Activated naive CD8-positive, alpha-beta T cell treated with anti-CD3 and anti-CD28 coated beads, Interleukin-2, amount 10 ng/mL, durations not matched to agents 7 days and 5 days (primary cell): ENCODE results near the gene B3GNT2. TPM values are rescaled to one million over a fixed set of nuclear protein-coding genes. Genes with fewer than 3 reads are reported as not detected.

Experiments used
- microRNA-seq: library from miRNA; unstranded; fragments of <30 nt; microRNA quantifications from one replicate; pipeline ENCODE4 v1.2.0, GENCODE V29; 2022
- total RNA-seq, 2 experiments: library from RNA; stranded (reverse); gene quantifications; one replicate each; pipeline ENCODE4 v1.2.3, GENCODE V29; 2021

Gene B3GNT2
- total RNA-seq, 2 experiments from 2014 or later: 45.5 to 46.0 TPM

Small RNAs within 50 kb of the gene (microRNA-seq; reads per million reads assigned to microRNA genes)
- not detected for gene MIR5192
